HG03354 (cell line): ENCODE results near the gene ZNF205.
A peak's percentile ranks its signal among the peaks of the same experiment; 100 is the strongest.

ENCODE experiments used
- ATAC-seq: cut with Tn5 transposase; IDR thresholded peaks from one replicate; pipeline ENCODE4 v1.9.1; 2021; ENCODE audit warnings: mild to moderate bottlenecking; ENCODE audit not compliant: unreplicated experiment, poor library complexity, severe bottlenecking

The ZNF205 gene

GRCh38 chr16:3099732-3100499, 12.5 kb upstream of the ZNF205 start:
- ATAC-seq, result peak; percentile 70

DNA sequence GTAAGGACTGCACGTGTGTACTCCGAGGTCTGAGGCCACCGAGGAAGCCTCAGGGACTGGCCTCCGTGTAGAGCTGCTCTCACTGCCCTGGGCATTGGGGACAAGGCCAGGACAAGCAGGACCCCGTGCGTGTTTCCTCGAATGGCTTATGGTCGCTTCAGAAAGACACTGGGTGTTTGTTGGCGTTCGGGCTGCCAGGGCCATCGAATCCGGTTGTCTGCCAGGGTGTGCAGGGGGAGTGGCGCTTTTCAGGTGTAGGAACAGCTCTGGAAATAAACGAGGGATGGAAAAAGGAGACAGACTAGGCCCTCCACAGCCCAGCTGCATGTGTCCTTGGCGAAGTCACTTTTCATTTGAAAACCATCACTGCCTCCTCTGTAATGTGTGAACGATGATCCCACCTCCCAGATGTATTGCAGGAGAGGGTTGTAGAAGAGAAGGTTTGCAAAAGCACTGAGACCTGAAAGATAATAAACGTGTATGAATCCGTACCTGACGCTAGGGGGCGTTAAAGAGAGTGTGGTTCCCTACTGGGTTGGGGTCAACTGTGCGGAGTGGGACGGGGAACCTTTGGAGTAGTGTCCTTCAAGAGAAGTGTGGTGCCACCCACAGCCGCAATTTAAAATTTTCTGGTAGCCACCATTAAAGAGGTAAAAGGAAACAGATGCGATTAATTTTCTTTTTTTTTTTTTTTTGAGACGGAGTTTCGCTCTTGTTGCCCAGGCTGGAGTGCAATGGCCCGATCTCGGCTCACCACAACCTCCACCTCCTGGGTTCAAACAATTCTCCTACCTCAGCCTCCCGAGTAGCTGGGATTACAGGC, 11.2 kb upstream of the ZNF205 start:
- ATAC-seq, result no peak

GRCh38 chr16:3101841-3102470, 10.4 kb upstream of the ZNF205 start:
- no peak for ATAC-seq

GRCh38 chr16:3106205-3106928, 6.0 kb upstream of the ZNF205 start:
- peak; percentile 79 for ATAC-seq

DNA sequence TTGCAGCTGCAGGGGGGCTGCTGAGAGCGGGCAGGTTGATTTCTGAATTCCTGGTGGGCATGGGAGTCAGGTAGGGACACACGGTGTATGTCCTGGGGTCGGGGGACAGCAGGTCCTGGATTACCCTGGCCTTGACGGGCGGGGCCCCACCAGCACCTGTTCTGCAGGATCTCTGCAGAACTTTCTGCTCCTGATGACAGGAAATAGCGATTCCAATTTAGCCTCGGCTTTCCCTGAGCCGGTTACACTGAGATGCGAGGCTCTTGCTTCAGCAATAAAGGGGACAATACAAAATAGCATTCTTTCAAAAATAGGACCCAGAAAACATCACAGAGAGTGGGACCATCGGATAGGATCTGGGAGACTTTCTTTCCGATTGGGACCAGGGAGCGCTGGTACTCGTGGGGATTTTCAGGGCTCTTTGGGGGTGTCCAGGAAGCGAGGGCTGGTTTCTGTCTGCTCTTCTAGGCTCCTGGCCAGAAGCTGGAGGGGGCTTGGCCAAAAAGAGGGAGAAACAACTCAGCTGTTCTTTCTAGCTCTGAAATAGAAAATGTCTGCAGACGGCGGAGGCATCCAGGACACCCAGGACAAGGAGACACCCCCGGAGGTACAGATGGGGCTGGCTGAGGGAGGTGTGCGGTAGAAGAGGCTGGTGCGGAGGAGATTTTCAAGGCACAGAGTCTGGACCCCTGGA, 642 bp downstream of the ZNF205 start:
- ATAC-seq, result no peak

GRCh38 chr16:3113765-3114479, 1.5 kb downstream of the ZNF205 start:
- ATAC-seq, result no peak

DNA sequence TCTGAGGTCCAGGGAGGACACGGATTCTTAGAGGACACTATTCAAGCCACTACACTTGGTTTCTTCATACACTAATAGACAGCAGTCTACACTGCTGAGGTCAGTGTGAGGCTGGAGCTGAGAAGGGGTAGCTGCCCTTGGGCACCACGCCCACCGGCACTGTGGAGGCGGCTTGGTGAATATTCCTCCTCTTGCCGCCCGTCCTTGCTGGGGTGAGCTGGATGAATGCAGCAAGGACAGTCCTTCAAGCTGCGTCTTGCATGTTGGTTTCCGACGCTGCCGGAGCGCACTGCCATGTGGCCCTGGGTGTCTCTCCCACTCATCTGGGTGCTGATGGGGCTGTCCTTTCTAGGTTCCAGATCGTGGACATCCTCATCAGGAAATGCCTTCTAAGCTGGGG, 2.6 kb downstream of the ZNF205 start:
- no peak for ATAC-seq

- no peak for ATAC-seq
Measured at GRCh38 chr16:3115561-3115960, 3.2 kb downstream of the ZNF205 start.

- ATAC-seq, result no peak
Measured at GRCh38 chr16:3118204-3118790, 5.9 kb downstream of the ZNF205 start.

- no peak for ATAC-seq
Measured at GRCh38 chr16:3118846-3119245, 6.5 kb downstream of the ZNF205 start.

DNA sequence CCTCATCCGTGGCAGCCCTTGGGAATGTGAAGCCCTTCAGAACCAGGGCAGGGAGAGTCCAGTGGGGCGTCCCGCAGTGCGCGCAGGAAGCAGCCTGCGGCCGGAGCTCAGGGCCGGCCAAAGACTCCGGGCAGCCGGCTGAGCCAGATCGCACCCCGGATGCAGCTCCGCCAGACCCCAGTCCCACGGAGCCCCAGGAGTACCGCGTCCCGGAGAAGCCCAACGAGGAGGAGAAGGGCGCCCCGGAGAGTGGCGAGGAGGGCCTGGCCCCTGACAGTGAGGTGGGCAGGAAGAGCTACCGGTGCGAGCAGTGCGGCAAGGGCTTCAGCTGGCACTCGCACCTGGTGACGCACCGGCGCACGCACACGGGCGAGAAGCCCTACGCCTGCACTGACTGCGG, 6.9 kb downstream of the ZNF205 start:
- no peak for ATAC-seq

GRCh38 chr16:3119701-3120408, 7.5 kb downstream of the ZNF205 start:
- ATAC-seq, result no peak

DNA sequence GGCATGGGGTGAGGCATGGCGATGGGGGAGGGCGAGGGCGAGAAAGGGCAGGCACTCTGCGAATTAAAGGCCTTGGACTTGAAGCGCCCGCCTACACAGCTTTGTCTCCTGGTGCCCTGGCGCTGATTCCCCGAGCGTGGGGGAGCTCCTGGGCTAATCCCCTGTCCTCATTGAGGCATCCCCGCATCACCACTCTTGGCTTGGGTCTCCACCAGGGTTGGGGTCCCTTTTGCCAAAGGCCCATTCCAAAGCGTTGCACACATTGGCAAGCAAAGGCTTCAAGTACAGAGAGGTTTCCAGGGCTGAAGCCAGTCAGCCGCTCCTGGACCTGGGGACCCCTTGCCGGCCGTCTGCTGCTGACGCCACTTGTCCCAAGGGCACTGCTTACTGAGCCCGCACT, 8.0 kb downstream of the ZNF205 start:
- ATAC-seq, result no peak

- ATAC-seq, result no peak
Measured at GRCh38 chr16:3121851-3122467, 9.6 kb downstream of the ZNF205 start.

GRCh38 chr16:3122926-3123570, 10.7 kb downstream of the ZNF205 start:
- ATAC-seq, result no peak

DNA sequence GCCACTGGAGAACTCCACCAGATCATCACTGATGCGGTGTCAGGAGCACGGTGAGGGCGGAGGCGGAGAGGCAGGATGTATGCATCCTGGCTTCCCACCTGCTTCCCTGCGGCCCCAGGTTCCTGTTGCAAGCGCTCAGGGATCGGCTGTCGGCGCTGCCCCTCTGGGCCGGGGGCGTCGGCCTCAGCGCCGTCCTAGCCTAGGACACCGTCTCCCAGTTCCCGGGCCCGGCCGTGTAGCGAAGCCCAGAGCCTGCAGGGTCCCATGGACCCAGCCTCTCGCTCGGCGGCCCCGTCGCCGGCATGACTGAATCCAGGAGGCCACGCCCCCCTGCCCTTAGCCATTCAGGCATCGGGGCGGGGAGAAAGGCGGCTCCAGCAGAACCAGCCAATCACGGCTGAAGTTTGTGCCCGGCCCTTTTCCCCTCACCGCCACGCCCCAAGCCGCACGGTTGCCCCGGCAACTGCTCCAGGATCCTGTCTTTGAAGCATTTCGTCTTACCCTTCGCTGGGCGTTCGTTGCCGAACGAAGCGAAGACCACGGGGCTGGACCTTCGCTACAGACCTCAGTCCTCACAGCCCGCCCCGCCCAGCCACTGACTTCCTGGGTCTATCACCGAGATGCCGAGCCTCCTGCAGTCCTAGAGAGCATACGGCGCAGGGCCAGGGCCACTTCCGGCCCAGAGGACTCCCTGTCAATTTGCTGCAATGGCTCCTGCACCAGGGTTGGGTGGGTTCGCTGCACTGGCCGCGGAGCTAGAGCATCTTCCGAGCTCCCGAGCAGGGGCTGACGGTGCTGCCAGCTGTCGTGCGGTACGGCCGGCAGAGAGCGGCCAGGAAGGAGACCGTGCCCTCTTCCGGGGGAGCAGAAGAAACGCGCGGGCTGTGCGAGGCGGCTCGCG, 11.8 kb downstream of the ZNF205 start:
- peak; percentile 87 for ATAC-seq
